T47D (cell line): ENCODE data around the gene ENDOG.
A peak's percentile ranks its signal among the peaks of the same experiment; 100 is the strongest.

ENCODE experiments used
- DNase-seq, 2 experiments: peaks; one replicate each; pipeline versions ENCODE4 v3.0.0 to v3.0.0-alpha.2; 2011 to 2012; ENCODE audit warnings: low read depth in 1 of 2, low spot score in 1 of 2
- JUND ChIP-seq: IDR thresholded peaks from 2 replicates; pipeline ENCODE4 v1.6.1; 2012; ENCODE audit warnings: low read depth
- in situ Hi-C: cut with HindIII; loops from 2 replicates; pipeline ENCODE4 v1.10.0; 2016; ENCODE audit warnings: low sequenced_read_pairs, low pct_unique_long_range_greater_than_20kb

The ENDOG gene

GRCh38 chr9:128824911-128825310 lies 6.6 kb downstream of the ENDOG start:
- DNase-seq: no peak
- in situ Hi-C loops: no loop called here
- no peak for TF ChIP-seq JUND

- in situ Hi-C loops: no loop called here
- TF ChIP-seq JUND: no peak
- peak in 1 of 2 experiments; percentile 48 for DNase-seq
These were observed 7.8 kb downstream of the ENDOG start for GRCh38 chr9:128825923-128826700.

GRCh38 chr9:128828267-128828666 lies 10.0 kb downstream of the ENDOG start:
- in situ Hi-C loops: no loop called here

GRCh38 chr9:128828719-128829452 lies 10.6 kb downstream of the ENDOG start:
- DNase-seq: no peak
- in situ Hi-C loops: no loop called here
- no peak for TF ChIP-seq JUND

More at GRCh38 chr9:128828267-128828666, 10.0 kb downstream of the ENDOG start:
- DNase-seq: no peak
- no peak for TF ChIP-seq JUND

GRCh38 chr9:128829477-128830251 lies 11.4 kb downstream of the ENDOG start, which contains the start of gene SPOUT1:
TSS of gene SPOUT1 (minus strand) at chr9:128829794. CDS start at chr9:128829780, 14 bp downstream.
- peak; percentile 97 for DNase-seq
- TF ChIP-seq JUND: no peak
- in situ Hi-C loops: no loop called here

- in situ Hi-C loops: no loop called here
- DNase-seq: no peak
- TF ChIP-seq JUND: no peak
These were observed 15.4 kb downstream of the ENDOG start for GRCh38 chr9:128833696-128834095.

GRCh38 chr9:128835246-128836210 lies 17.2 kb downstream of the ENDOG start:
- TF ChIP-seq JUND: no peak
- in situ Hi-C loops: no loop called here
- no peak for DNase-seq

GRCh38 chr9:128836509-128837145 lies 18.3 kb downstream of the ENDOG start:
- in situ Hi-C loops: no loop called here
- no peak for DNase-seq
- TF ChIP-seq JUND: no peak

GRCh38 chr9:128838338-128838737 lies 20.0 kb downstream of the ENDOG start:
- in situ Hi-C loops: no loop called here
- no peak for TF ChIP-seq JUND
- no peak for DNase-seq

- no peak for TF ChIP-seq JUND
- in situ Hi-C loops: no loop called here
- DNase-seq: peak in 1 of 2 experiments; percentile 44
These were observed 22.2 kb downstream of the ENDOG start for GRCh38 chr9:128840524-128840923.
